ENCODE measurements around the gene TANC1.
A peak's percentile ranks its signal among the peaks of the same experiment; 100 is the strongest.

The TANC1 gene

DNA sequence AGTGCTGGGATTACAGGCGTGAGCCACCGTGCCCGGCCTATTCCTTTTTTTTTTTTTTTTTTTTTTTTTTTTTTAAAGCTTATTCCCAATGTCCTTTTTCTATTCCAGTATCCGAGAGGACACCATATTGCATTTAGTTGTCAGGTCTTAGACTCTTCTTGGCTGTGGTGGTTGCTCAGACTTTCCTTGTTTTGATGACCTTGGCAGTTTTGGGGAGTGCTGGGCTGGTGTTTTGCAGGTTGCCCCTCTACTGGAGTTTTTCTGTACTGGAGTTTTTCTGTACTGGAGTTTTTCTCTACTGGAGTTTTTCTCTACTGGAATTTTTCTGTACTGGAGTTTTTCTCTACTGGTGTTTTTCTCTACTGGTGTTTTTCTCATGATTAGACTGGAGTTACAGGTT is 149.2 kb downstream of the TANC1 start:
- DNase-seq (ENCODE audit: low read depth in 2 of 2): no peak

DNA sequence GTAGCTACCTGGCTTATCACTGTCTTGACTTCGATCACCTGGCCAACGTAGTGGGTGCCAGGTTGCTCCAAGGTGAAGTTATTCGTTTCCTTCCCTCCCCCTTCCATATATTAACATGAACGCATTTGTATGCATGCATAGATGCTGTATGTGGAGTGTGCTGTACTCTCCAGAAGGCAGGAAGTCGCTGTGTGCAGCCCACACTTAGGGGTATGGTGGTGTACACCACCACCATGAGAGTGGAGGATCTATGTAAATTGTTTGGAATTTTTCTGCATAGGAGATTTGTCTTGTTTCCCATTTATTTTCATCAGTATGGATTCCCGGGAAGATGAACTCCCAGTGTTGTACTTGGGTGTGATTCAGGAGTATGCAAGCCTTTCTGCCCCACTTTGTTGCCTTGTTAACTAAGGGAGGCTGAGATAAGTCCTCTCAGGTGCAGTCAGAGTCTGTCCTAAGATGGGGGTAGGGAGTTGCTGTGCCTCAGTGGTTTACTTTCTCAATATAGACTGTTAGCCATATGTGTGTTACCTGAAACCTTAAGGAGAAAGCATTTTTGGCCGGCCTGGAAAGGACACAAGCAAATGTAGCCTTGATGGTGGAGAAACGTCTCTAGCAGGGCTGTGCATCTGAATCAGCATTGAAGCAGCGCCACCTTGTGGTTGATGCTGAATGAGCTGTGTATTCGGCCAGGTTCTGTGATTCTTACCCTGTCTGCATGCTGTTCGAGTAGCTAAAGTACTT is 149.8 kb downstream of the TANC1 start:
- peak; percentile 55 to 77 for DNase-seq (ENCODE audit: low read depth in 2 of 2)

DNA sequence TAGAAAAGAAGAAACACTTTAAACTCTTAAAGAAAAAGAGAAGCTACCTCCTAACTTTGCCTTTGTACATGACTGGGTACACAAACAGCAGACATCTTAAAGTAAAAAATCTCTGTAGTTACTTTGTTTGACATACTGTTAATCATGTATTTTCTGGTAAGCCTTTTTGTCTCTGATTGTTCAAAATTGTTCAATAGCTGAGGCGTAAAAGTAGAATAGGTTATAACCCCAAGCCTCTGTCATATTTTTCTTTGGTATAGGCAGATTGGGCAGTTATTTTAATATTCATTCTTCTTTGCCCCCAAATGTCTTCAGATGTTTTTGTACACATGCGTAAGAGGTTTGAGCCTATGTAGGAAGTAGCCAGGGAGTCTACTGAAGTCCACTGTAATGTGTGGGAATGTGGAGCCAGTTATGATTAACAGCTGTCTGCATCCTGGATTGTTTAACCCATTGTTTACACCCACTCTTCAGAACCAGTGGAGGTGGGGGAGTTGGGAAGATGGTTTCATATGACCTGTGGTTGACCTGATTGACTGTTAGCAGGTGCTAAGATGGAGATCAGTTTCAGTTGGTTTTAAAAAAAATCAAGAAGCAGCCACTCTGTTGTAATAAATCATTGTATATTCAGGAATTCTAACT is 150.5 kb downstream of the TANC1 start:
- DNase-seq (ENCODE audit: low read depth in 2 of 2): no peak

DNA sequence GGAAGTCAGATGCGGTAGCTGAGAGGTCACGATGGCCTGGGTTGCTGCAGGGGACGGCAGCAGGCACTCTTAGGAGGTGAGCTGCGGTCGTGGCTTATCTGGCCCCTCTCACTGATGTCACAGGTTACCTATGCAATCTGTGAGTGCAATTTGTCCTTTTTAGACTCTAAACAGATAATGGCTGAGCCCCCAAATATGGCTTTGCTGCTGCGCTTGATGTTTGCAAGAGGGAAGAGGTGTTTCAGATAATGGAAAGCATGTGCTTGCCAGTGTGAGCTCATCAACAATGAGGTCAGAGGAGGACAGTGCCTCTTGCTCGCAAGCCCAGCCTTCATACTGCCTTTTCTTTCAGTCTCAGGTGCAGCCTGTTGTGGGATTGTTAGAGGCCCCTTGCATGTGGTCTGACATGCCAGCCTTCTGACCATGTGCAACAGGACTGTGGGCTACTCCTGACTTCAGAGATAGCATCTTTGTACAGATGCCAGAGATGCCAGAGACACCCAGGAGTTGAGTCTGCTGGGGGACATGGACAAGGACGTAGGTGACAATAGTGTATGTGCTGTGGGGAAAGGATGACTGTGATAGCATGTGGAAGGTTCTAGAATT is 151.3 kb downstream of the TANC1 start:
- no peak for DNase-seq (ENCODE audit: low read depth in 2 of 2)

DNA sequence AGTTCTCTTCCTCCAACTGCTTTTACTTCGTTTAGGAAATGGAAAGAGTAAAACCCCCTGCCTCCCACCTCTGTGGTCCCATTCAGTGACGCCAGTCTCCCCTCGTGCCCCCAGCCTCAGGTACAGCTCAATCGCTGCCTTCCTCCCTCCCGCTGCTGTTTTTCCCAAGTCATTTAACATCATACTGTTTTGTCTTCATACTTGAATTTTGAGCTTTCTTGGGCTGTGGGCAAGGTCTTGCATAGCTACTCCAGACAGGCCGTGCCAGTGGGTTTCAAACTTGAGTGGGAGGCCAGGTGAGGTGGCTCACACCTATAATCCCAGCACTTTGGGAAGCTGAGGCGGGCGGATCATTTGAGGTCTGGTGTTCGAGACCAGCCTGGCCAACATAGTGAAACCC is 155.3 kb downstream of the TANC1 start:
- no peak for DNase-seq (ENCODE audit: low read depth in 2 of 2)

DNA sequence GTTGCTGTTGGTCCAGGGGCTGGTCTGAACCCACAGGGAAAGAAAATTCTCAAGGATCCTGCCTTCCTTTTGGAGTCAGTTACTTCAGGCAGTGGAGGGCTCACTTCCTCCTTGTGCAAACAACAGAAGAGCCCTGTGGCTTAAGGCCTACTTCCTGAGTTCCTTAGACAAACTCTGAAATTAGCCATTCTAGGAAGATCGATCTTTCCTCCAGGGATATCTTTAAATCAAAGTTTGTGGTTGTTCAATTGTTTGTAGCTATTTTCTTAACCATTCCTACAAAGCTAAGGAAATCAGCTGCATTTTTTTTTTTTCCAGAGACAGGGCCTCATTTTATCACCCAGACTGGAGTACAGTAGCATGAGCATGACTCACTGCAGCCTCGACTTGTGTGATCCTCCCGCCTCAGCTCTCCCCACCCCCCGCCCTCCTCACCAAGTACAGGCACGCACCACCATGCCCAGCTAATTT is 156.0 kb downstream of the TANC1 start:
- DNase-seq (ENCODE audit: low read depth in 2 of 2): peak in 1 of 2 donors; percentile 14

DNA sequence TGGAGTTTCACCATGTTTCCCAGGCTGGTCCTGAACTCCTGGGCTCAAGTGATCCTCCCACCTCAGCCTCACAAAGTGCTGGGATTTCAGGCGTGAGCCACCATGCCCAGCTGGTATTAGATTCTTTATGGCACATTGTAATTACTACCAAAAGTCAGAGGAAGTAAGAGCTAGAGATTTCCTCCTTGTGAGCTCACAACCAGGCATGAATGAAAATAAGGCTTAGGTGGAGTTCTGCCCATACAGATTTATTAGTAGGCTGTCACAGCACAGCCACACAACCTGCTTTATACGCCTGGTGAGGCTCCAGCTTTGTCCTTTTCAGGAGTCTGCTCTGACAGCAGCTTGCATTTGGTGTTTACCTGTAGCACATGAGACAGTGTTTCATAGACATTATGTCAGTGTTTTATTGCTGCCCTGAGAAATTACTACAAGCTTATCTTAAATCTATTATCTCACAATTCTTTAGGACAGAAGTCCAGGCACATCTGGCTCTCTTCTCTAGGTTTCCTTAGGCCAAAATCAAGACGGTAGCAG is 156.6 kb downstream of the TANC1 start:
- DNase-seq (ENCODE audit: low read depth in 2 of 2): no peak

DNA sequence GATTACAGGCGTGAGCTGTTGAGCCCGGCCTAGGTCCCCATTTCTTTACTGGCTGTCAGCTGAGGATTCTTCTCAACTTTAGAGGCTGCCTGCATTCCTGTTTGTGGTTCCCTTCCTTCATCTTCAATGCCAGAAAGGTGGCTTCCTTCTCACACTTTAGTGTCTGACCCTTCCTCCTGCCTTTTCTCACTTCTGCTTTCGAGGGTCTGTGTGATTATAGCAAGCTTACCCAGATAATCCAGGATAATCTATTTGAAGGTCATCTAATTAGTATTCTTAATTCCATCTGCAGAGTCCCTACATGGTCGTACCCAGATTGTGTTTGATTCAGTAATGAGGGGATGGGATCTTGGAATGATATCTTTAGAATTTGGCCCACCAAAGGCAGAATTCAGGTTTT is 157.4 kb downstream of the TANC1 start:
- no peak for DNase-seq (ENCODE audit: low read depth in 2 of 2)

DNA sequence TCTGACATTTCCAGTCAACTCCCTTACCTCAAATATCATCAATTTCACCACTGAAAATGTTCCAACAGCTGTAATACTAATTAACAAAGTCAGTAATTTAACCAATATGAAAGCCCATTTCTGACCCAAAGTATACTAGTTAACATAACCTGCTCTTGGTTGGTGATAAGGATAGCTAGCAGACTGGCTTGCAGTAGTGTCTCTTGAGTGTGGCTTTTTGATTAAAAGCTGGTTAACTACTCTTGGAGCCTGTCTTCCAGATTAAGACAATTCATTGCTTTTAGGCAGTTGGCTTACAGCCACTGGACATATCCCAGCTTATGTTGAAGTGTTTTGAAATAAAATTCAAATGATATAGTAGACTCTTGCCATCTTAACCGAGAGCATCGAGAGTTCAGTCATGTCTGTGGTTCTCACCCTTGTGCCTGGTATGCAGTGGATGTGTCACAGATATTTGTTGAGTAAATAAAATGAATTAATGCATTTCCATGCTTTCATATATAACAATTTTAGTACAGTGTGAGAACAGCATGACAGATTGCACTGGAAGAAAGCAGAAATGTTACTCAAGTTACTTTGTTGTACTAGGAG is 158.1 kb downstream of the TANC1 start:
- DNase-seq (ENCODE audit: low read depth in 2 of 2): no peak

DNA sequence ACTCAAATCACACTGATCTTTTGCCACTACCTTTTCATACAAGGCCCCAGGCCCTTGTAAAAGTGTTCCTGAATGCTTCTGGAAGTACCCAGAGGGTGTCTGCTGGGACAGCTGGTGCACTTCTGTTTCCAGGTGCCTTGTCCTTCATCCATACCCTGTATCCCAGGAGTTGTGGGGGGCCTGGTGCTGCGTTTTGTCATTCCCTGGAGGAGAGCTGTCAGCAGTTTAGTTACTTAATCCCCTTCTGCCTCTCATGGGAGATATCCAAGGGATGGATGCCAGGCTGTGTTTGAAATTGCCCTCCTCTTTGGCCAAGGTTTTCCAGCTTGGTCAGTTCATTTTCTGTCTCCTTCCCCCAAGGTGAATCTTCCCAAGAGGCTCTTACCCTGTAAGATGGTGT is 159.8 kb downstream of the TANC1 start:
- no peak for DNase-seq (ENCODE audit: low read depth in 2 of 2)

DNA sequence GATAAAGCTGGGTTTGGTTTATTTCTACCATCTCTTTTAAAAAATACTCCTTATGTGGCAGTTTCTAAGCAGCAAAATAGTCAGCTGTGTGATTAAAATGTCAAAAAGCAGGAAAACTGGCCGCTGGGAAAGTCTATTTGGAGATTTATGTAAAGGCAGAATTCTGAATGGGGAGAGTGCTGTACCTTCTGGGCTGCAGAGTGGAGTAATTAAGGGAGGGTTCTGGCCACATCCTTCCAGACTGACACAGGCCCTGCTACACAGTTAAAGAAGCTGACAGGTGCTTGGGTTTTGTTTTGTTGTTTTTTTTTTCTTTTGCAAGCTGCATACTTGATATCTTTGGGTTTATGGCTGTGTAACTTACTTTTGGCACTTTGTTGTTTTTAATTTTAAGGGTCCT is 160.8 kb downstream of the TANC1 start:
- no peak for DNase-seq (ENCODE audit: low read depth in 2 of 2)

DNA sequence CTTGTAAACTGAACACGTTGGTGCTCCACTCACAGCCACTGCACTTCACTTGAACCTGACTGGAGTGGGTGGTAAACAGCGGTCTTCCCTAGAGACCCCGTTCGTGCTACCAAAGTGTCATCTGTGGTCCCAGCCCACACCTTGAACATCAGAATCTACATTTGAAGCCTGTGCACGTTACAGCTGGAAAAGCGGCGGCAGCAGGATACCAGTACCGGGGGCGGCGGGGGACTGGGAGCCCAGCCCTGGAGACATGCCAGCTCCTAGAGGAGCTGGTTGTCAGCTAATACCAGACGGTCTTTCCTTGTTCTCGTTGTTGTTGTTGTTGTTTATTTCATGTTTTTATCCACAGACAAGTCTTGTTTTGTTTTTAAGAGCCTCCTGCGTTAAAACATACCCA is 161.4 kb downstream of the TANC1 start:
- DNase-seq (ENCODE audit: low read depth in 2 of 2): no peak

DNA sequence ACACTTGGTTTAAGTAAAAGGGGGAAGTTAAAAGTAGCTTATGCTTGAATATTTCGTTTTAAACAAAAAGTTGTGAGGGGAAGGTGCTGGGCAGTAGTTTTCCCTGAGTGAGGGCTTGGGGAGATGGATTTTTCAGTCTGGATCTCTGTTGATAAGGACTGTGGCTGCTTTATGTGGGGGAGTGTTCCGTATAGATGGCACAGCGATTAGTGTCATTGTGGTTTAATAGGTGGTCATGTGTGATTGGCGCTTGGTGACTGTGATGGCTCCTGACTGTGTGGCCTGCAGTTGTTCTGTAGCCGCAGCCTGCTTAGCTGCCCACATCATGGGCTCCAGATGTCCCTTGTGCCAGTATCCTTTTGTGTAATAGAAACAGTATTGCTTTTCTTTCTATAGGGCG is 161.9 kb downstream of the TANC1 start:
- no peak for DNase-seq (ENCODE audit: low read depth in 2 of 2)

DNA sequence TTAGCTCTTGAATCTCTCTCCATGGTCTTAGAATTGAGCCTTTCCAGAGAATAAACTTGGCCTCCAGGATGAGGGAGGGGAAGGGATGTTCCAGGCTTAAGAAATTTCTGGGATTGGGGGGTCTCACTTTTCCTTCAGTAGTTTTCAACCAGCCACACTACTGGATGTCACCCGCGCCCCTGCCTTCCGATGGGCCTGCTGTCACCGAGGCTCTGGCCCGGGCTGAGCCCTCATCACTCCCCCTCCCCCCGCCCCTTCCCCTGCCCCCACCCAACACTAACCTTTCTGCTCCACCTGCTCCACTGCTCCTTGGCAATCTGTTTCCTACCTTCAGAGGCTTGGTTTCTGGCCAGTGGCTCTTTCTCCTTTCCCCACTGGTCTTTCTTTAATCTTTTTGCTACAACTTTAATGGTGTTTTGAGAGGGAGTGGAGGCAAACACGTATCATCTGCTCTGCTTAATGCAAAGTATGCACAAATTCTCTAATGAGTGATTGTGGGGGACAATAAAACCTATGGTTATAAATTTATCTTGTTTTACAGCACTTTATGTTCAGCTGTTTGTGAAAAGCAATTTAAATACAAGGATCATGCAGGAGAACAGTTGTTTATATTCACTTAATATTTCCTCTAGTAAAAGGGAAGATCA is 162.9 kb downstream of the TANC1 start:
- DNase-seq (ENCODE audit: low read depth in 2 of 2): no peak

DNA sequence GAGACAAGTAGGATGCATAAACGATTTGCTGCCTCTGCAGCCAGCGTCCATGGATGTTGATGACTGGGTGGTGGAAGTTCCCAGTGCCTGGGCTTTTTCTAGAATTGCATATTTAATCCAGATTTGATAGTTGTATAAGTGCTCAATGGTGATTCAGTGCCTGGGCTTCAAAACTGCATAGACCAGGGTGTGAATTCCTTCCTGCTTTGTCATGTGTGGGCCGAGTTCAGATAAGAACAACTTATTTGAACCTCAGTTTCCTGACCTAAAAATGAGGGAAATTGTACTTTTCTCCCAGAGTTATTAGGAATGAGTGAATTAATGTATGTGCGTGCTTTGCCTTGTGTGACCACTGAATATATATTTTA is 163.5 kb downstream of the TANC1 start:
- DNase-seq (ENCODE audit: low read depth in 2 of 2): no peak

DNA sequence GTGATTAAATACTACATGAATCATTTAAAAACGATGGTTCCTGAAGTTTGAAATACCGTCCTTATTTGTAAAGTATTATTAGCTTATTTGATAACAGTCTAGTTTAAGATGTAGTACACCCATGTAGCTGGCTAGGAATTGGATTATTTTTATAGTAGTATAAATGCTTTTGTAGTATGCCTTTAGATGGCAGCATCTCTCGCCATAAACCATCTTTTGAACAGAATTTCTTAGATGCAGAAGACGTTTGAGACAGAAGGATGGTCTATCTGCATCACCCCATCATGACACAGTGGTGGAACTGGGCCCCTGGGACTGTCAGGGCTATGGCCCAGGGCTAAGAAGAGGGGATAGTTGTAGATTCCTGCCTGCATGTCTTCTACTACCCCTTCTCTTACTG is 165.4 kb downstream of the TANC1 start:
- DNase-seq (ENCODE audit: low read depth in 2 of 2): no peak

DNA sequence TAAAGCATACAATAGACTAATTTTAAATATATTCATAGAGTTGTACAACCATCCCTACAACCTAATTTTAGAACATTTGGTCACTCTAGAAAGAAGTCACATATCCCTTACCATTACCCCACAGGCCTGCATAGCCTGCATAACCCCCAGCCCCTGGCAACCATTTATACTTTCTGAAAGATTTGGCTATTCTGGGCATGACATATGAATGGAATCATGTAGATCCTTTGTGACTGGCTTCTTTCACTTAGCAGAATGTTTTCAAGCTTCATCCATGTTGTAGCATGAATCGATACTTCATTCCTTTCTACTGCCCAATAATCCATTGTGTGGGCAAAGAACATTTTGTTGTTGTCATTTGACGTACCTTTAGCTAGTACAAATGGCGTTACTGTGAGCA is 166.5 kb downstream of the TANC1 start:
- DNase-seq (ENCODE audit: low read depth in 2 of 2): no peak

DNA sequence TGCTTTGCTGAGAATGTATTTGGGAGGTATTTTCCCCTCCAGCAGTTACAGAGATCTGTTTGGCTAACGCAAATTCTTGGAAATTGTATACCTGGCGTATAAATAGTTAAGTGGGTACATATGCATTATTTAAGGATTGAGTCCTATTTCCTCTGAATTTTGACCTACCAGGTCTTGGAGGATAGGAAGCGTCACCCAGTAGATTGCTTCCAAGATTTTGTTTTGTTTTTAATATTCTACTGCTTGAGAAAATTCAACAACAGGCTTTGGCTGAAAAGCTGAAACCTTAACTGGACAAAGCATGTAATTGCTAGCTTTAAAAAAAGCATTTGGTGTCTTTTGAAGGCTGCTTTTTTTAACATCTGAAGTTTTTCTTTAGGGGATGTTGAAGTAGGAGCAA is 168.0 kb downstream of the TANC1 start:
- no peak for DNase-seq (ENCODE audit: low read depth in 2 of 2)

DNA sequence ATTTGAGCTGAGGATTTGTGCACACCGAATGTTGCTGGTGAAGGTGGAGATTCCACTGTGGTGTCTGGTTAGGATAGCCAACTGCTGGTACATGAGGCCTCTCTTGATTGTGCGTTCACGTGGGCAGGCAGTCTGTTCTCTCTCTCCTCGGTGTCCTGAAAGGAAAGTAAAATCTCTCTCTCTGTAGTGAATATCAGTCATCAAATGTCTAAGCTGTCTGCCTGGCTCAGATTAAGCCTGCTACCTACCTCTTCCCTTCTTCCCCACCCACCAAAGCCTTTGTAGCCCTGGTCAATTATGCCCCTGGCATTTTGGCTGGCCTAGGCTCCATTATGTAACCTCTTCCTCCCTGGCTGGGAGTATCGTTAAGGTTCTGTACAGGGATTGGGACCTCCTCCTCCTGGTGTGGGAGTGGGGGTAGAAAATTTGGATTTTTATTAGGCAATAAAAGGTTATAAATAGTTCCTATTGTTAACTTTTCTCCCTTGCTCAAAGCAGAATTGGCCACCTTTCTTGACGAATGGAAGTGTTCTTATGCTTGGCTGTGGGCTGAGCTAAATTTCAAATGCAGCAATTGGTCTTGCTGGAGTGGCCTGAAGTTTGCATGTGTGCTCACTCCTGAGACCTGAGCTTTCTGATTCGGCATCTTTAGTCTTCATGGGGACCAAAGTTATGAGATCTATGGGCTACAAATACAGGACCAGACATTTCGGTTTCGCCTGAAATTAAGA is 169.2 kb downstream of the TANC1 start:
- no peak for DNase-seq (ENCODE audit: low read depth in 2 of 2)

DNA sequence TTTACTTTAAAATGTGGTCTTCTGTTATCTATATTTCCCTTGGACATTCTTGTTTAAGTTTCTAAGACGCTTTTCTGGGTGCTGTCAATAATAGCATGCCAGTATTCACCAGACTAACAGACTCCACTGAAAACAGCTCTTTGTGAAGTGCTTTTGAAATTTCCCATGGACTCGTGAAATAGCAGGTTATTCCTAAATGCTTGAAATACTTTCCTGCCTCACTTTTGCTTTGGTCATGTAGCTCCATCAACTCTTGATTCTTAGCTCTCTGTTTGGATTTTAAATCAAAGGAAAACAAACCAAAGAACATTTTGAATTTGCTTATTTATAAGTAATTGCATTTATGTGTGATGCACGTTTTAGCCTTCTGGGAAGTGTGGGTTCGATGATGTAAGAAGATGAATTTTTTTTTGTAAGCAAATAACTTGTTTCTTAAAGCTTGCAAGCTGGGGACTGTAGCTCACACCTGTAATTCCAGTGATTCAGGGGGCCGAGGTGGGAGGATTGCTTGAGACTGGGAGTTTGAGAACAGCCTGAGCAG is 170.3 kb downstream of the TANC1 start:
- no peak for DNase-seq (ENCODE audit: low read depth in 2 of 2)

Data from stimulated activated CD4-positive, alpha-beta T cell treated with anti-CD3 and anti-CD28 coated beads, Interleukin-15, amount 100 ng/mL, for 48 hours (primary cell).